GM12872 (cell line): Measurements from ENCODE around the gene FLVCR2.

Source experiments
- CTCF ChIP-seq: IDR thresholded peaks from 3 replicates; pipeline ENCODE4 v1.5.1; 2011; ENCODE audit warnings: low read depth, mild to moderate bottlenecking, low read length, moderate library complexity; ENCODE audit not compliant: insufficient read depth

FLVCR2 gene, protein sequence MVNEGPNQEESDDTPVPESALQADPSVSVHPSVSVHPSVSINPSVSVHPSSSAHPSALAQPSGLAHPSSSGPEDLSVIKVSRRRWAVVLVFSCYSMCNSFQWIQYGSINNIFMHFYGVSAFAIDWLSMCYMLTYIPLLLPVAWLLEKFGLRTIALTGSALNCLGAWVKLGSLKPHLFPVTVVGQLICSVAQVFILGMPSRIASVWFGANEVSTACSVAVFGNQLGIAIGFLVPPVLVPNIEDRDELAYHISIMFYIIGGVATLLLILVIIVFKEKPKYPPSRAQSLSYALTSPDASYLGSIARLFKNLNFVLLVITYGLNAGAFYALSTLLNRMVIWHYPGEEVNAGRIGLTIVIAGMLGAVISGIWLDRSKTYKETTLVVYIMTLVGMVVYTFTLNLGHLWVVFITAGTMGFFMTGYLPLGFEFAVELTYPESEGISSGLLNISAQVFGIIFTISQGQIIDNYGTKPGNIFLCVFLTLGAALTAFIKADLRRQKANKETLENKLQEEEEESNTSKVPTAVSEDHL

DNA sequence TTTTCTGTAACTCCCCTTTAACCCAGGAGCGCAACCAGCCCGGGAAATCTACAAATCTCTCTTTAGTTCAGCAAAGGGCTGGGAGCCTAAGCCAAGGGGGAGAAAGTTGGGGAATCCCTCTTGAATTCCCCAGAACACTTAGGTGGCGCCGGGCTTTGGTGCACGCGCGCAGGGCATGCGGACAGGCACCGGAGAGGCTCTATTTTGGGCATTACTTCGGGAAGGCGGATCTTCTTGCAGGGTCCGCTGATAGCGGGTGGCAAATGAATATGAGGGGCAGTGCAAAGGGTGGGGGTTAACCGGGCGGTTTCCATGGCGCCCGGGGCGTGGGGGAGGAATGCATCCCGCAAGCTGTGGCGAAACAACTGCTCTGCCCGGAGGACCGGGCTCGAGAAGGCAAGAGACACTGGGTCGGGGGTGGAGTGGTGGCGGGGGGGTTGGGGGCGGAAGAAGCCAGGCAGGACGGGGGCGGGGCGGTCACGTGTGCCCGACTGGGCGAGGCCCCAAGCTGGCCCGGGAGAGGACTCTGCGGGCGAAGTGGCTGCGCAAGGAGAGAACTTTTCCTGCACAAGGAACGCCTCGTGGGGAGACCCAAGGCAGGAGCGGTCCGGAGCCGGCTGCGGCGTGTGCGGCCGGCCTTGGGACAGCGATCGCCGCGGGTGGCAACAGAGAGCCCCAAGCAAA, at the start of gene FLVCR2:
Gene FLVCR2, plus strand, starts transcription at position 519 of the 684 bp plus-strand sequence. CDS start 353 bp downstream, outside the sequence.
- TF ChIP-seq CTCF, result no peak

- TF ChIP-seq CTCF, result no peak
Measured at GRCh38 chr14:75531256-75531655, 47.2 kb upstream of the FLVCR2 start.

DNA sequence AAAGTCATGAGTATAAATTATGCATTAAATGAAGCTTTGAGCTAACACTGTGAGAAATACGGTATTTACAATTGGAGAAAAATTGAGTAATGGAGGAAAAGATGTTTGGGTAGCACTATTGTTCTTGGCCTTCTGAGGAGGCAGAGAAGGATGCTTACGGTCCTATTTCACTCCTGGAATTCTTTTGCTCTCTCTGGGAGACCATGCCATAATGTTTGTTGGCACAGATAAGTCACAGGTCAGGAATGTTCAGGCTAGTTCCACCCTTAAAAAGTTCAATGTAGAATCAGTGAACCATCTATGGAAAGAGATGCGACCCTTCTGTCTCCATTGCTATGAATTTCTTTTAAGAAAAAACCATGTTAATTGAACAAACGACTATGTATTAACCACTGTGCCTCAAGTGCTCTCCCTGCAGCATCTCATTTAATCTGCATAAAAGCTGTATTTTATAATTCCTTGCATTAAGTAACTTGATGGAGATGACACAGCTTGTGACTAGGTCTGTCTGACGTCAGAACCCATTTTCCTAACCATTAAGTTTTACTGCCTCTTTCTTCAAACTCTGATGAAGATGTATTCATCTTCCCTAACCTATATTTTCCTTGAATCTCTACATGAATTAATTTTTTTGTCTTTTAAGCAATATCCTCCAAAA, 46.6 kb upstream of the FLVCR2 start:
- TF ChIP-seq CTCF, result no peak

GRCh38 chr14:75533791-75534555, 44.4 kb upstream of the FLVCR2 start:
- TF ChIP-seq CTCF, result no peak

- no peak for TF ChIP-seq CTCF
Measured at GRCh38 chr14:75535164-75535898, 43.1 kb upstream of the FLVCR2 start.

- no peak for TF ChIP-seq CTCF
Measured at GRCh38 chr14:75537071-75537470, 41.3 kb upstream of the FLVCR2 start.
